HG03342 (cell line): ENCODE results near the gene NEK5.

Experiments used
- ATAC-seq: cut with Tn5 transposase; IDR thresholded peaks from one replicate; pipeline ENCODE4 v1.9.1; 2021; ENCODE audit warnings: mild to moderate bottlenecking, moderate library complexity; ENCODE audit not compliant: unreplicated experiment

NEK5 gene

GRCh38 chr13:52016296-52016695, 112.6 kb downstream of the NEK5 start:
- ATAC-seq: no peak

GRCh38 chr13:52012512-52012836, 116.4 kb downstream of the NEK5 start:
- no peak for ATAC-seq

- ATAC-seq: peak; percentile 99
These were observed 117.0 kb downstream of the NEK5 start, which contains the start of gene ALG11 for GRCh38 chr13:52011632-52012511. Gene ALG11, plus strand, starts transcription at chr13:52012398. Its CDS starts 21 bp downstream, at chr13:52012419.

- ATAC-seq: no peak
These were observed 117.8 kb downstream of the NEK5 start, which contains the start of gene ATP7B for GRCh38 chr13:52010890-52011631. Gene ATP7B, minus strand, starts transcription at chr13:52011450. Its CDS starts 113 bp downstream, at chr13:52011337.

GRCh38 chr13:52009946-52010345, 118.9 kb downstream of the NEK5 start:
- ATAC-seq: no peak

- ATAC-seq: no peak
These were observed 122.2 kb downstream of the NEK5 start for GRCh38 chr13:52006523-52007245.

GRCh38 chr13:52005841-52006522, 122.9 kb downstream of the NEK5 start:
- ATAC-seq: no peak

- no peak for ATAC-seq
These were observed 124.2 kb downstream of the NEK5 start for GRCh38 chr13:52004511-52005170.

- no peak for ATAC-seq
These were observed 125.3 kb downstream of the NEK5 start for GRCh38 chr13:52003541-52003940.

- ATAC-seq: no peak
These were observed 126.5 kb downstream of the NEK5 start for GRCh38 chr13:52002361-52002760.

- ATAC-seq: peak; percentile 92
These were observed 127.6 kb downstream of the NEK5 start for GRCh38 chr13:52001120-52001731.

- no peak for ATAC-seq
These were observed 129.0 kb downstream of the NEK5 start for GRCh38 chr13:51999921-52000320.

- ATAC-seq: no peak
These were observed 129.4 kb downstream of the NEK5 start for GRCh38 chr13:51999510-51999911.

- ATAC-seq: no peak
These were observed 130.0 kb downstream of the NEK5 start for GRCh38 chr13:51998723-51999509.

- ATAC-seq: no peak
These were observed 131.1 kb downstream of the NEK5 start for GRCh38 chr13:51997641-51998330.

- no peak for ATAC-seq
These were observed 131.7 kb downstream of the NEK5 start for GRCh38 chr13:51997186-51997585.

- ATAC-seq: no peak
These were observed 132.2 kb downstream of the NEK5 start for GRCh38 chr13:51996641-51997040.
